Kidney tubule cell (primary cell): ENCODE measurements around the gene MSH3.
"Not testable (repeated sequence)": the region's sequence is repeated elsewhere in the genome, so short reads cannot be mapped to it uniquely, and the experiment has no call there.

ENCODE experiments used
- DNase-seq: peaks from one replicate; pipeline ENCODE4 v3.0.0-alpha.2; 2018; ENCODE audit warnings: low spot score

MSH3 gene

DNA sequence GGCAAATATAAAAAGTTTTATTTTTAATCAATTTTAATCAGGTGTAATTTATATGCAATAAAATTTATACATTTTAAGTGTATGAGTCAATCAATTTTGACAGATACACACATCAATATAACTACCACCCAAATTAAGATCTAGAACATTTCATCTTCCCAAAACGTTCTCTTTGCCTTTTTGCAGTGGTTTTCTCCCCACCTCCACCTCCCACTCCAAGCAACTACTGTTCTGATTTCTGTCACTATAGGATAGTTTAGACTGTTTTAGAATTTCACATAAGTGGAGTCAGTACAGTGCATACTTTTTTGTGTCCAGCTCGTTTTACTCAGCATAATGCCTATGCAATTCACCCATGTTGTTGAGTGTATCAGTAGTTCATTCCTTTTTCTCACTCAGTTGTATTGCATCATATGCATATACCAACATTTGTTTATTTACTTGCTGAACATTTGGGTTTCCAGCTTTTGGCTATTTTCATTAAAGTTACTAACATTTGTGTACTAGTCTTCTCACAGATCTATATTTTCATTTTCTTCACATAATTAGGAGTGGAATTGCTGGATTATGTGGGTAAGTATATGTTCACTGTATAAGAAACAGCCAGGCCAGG, 52.5 kb downstream of the MSH3 start:
- no peak for DNase-seq

DNA sequence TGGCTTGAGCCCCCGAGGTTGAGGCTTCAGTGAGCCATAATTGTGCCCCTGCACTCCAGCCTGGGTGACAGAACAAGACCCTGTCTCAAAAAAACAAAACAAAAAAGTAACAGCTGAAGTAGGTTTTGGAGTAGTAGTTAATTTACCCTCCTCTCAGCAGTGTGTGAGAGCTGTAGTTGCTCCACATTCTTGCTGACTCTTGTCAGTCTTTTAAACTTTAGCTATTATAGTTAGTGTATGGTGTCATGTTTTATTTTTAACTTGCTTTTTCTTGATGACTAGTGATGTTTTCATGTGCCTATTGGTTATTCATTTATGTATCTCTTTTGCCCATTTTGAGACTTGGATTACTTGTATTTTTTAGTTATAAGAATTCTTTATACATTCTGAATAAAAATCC, 53.2 kb downstream of the MSH3 start:
- peak; percentile 73 for DNase-seq

DNA sequence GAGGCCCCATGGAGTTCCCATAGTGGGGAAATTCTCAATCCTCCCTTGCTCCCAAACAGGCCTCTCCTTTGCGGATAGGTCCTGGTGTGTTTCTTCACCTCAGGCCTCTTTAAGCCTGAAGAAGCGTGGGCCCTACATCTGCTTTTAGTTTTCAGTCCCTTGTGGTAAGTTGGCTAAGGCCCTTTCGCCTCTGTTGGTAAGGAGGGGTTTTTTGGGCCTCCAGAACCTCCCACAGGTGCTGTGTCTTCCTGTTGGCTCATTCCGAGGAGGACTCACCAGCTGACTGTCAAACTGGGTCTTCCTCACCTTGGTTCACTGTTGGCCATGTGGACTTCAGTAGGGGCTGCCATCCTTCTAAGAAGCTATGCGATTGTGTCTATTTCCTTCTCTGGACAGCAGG, 56.8 kb downstream of the MSH3 start:
- no peak for DNase-seq

DNA sequence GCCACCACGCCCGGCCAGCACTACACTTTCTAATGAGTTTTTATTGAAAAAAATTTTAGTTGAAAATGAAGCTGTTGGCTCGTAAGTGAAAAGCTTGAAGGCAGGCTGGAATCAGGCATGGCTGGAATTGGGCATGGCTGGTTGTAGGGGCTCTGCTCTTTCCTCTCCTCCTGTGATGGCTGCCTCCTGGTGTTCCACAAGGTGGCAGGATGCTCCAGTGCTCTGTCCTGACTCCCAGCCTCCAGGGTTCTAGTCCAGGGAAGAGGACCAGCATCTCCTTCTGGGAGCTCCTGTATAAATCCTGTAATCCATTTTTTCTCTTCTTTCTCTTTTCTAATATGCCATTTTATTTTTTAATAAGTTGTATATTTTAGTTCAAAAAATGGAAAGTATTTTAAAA, 57.5 kb downstream of the MSH3 start:
- peak; percentile 44 for DNase-seq

DNA sequence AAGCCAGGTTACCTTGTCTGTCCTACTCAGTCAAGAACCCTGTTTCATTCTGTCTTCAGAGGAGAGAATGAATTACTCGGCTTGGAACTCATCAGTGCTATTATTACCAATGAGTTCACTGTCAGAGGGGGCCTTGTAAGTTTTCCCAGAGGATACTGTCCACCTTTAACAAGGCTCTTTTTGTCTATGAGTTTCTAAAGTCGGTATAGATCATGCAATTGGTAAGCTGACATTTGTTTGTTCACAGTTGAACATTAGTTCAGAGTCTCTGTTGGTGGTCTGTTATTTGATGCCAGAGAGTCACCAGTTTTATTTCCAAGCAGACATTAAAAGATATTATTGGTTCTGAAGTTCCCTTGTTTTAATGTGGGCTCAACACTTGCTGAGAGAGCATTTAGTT, 58.5 kb downstream of the MSH3 start:
- DNase-seq, result no peak

DNA sequence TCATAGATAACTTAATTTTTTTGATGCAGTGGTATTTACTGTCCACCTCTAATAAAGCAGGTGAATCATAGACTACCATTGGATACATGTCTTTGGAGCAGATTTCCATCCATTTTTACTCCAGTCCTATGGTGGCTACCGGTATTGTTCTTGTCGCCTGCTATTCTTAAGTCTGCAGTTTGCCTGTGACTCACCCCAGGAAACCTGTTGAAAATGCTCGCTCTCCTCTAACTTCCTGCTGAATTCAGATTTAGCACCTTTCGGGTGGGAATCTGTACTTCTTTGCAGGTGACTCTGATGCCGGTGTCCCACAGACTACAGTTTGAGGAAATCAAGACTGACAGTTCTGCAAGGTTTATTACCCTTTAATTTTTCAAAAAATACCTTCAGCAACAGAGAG, 59.2 kb downstream of the MSH3 start:
- DNase-seq, result peak; percentile 32

DNA sequence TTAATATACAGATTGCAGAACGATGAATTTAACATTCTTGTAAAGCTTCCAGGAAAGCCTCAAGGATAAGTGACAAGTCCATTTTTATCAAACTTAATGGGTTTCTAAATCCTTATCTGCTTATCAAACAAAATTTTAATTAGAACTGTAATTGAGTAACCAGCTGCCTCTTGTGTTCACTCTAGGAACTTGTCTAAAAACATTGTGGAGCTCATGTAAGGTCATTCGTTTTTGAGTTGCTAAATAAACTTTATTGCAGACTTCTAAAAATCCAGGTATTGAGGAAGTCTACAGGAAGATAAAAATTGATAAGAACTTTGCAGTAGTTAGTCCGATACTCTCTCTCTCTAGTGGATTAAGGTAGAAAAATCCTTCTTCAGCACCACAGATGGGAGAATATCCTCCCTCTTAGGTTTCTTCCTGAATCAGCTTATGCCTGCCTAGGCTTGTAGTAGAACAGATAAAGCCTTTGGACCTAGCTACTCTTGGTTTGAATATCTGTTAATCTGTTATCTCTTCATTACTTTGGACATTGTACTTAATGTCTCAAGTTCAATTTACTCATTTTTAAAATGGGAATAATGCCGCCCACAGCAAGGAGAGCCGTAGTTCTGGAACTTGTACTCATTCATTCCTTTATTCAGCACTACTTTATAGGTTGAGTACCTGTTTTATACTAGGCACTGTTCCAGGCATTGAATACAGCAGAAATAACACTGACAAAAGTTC, 60.3 kb downstream of the MSH3 start:
- no peak for DNase-seq

DNA sequence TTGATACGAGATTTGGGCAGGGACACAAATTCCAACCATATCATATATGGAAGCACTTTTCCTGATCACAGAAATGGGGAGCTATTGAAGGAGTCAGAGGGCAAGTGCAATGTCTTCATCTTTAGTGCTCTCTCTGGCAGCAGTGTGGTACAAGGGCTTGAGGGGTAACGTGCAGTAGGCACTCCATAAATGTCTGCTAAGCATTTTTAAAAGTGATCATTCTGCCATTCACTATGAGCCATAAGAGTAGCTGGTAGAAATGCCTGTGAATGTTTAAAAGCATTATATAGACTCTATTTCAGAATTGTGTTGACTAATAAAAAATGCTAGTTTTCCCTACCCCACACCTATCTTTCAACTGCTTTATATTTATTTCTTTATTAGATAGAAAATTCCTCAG, 61.4 kb downstream of the MSH3 start:
- no peak for DNase-seq

DNA sequence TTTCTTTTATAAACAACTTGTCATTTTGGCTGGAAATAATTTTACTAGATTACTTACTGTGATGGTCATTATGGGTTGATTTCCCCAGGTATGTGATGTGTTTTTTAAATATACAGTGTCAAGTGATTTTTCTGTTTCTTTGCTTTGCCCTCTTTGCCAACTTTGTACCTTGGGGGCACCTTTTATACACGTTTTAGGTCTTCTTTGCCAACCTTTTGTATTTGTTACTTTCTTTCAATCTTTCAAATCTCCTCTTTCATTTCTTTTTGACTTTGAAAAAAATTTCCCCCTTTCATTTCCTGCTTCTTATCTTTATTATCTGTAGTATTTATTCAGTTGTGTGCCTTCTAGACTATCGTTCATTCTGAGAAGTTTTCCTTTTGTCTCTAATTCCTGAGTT, 65.7 kb downstream of the MSH3 start:
- DNase-seq, result no peak

DNA sequence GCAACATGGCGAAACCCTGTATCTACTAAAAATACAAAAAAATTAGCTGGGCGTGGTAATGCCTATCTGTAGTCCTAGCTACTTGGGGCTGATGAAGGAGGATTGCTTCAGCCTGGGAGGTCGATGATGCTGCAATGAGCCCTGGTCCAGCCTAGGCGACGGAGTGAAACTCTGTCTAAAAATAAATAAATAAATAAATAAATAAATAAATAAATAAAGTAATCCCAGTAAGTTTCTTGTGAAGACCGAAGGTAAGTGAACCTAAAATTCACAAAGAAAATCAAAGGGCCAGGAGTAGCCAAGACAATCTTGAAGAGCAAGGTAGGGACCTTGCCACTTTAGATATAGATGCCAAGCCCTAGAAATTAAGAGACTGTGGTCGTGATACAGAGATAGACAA, 68.5 kb downstream of the MSH3 start:
- DNase-seq, result no peak

DNA sequence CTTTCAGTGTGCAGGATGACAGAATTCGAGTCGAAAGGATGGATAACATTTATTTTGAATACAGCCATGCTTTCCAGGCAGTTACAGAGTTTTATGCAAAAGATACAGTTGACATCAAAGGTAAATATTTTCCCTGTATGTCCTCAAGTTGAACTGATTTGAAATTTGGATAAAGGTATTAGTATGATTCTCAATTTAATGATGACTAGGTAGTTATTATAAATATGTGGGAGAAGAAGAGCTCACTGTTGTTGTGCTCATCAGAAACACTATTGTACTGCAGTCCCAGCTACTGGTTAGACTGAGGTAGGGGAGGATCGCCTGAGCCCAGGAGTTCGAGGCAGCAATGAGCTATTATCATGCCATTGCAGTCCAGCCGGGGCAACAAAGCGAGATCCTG, 71.0 kb downstream of the MSH3 start:
- DNase-seq, result no peak

DNA sequence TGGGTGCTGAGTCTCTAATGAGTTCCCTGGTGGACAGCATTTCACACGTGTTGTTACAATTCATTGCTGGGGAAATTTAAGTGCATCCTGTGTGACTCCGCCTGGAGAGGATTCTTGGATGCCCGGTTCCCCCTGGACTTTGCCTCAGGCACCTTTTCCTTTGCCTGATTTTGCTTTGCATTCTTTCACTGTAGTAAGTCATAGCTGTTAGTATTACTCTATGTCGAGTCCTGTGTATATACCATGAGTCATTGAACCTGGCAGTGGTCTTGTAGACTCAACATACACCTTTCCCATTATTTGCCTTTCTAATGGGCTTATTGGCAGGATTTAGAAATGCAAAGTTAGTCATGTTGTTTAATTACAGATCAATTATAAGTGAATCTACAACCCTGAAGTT, 82.3 kb downstream of the MSH3 start:
- DNase-seq, result peak; percentile 53

DNA sequence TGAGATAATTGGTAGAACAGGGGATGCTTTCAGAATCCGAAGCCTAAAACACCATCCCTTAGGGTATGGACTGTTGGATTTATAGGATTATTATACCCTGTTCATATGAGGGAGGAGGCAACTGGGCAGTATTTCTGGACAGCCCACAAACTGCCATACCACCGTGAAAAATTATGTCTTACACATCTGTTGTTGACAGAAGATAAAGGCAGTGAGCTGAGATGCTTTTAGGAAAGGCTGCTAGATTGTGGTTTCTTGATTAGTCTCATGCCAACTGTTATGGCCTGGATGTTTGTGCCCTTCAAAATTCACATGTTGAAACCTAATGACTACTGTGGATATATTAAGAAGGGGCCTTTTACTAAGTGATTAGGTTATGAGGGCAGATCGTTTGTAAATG, 84.0 kb downstream of the MSH3 start:
- no peak for DNase-seq

DNA sequence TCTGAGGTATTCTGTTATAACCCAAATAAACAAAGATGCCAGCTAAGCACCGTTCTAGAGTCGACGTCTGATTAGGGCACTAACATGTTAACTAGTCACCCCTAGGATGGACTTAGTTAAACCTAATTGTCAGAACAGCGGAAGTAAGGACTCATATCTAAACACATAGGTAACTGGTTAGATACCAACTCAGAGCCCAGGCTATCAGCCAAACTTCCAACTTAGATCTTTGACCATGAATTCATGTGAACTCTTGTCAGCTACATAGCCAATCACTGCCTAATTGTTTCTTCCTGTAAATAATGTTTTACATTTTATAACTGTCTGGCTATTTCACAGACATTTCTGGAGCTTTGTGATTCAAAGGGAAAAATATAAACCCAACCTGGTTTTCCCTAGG, 84.6 kb downstream of the MSH3 start:
- no peak for DNase-seq

DNA sequence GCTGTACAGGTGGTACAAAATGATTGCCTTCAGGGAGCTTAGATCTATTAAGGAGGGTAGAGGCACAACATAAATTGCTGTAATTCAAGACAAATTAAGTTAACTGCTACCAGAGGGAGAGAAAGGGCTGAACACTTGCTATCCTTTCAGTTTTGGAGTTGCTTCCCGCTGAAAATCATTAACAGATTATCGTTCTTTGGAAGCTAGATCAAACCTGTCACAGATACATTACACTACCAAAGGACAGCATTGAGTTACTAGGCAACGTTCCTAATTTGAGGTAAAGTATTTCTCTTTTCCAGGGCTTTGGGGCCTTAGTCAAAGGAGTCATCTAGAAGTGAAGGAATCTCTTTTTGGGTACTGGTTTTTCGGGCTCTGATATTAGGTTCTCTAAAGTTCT, 85.0 kb downstream of the MSH3 start:
- peak; percentile 8 for DNase-seq

DNA sequence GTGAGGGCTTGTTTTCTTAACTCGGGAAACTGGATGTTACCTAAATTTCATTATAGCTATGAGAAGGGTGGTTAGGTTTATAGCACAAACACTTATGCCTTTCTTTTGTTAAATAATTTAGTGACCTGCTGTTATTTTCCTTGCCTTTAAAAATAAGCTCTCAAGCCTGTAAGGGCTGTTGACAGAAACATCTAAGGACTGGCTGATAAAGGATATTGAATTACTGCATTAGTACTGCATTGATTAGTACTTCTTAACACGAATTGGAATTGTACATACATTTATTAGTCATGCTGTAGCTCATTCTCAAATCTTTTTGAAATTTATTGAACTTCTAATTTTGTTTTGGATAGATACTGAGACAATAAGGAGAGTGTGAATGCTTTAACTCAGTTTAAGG, 85.4 kb downstream of the MSH3 start:
- DNase-seq, result no peak

DNA sequence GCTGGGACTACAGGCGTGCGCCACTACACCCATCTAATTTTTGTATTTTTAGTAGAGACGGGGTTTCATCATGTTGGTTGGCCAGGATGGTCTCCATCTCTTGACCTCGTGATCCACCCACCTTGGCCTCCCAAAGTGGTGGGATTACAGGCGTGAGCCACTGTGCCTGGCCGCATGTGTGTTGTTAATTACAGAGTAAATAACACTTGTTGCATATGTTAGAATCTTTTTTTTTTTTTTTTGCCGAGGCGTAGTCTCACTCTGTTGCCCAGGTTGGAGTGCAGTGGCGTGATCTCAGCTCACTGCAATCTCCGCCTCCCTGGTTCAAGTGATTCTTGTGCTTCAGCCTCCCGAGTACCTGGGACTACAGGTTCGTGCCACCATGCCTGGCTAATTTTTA, 86.0 kb downstream of the MSH3 start:
- DNase-seq, result not testable (repeated sequence)

DNA sequence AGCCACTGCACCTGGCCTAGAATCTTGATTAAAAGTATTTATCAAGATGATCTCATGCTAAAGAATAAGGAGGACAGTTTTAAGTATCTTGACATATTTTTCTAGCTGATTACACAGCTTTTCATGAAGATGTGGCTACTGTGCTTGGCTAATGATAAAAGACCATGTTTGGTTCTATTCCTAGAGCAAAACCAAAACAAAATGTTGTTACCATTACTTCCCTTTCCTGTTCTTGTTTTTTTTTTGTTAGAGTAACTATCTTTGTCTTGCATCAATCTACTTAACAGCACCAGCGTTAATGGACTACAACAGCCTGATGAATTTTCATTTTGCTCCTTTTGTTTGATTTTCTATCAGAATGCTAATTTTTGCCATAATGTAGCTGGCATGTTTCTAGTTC, 86.5 kb downstream of the MSH3 start:
- DNase-seq, result no peak

DNA sequence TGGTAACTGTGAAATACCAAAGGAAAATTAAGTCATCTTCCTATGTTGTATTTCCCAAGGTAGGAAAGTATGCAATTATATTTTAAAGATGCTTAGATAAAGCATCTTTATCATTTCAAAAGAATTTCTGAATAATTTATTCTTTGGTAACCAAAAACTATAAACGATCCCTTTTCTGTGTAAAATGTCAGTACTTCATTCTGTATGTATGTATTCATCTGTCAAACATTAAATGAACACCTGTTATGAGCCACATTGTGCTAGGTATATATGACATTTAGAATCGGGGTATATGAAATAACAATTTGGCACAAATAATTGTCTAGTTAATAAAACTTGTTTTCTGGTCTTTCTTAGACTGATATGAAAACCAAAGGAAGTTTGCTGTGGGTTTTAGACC, 89.7 kb downstream of the MSH3 start:
- no peak for DNase-seq

DNA sequence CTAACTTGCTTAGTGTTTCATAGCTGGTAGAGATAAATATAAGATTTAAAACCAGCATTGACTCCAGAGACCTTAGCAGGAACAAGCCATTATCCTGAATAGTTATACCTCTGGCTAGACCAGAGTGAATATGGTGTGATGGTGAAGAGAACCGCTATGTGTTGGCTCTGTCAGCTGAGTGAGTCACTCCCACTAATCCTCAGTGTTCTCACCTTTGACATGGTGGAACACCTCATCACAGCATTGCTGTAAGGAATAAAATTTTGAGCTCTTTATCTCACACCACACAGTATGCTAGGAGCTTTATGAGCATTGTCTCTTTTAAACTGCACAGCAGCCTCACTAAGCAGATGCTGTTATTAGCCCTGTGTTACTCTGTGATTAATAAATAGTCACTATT, 91.0 kb downstream of the MSH3 start:
- peak; percentile 68 for DNase-seq

DNA sequence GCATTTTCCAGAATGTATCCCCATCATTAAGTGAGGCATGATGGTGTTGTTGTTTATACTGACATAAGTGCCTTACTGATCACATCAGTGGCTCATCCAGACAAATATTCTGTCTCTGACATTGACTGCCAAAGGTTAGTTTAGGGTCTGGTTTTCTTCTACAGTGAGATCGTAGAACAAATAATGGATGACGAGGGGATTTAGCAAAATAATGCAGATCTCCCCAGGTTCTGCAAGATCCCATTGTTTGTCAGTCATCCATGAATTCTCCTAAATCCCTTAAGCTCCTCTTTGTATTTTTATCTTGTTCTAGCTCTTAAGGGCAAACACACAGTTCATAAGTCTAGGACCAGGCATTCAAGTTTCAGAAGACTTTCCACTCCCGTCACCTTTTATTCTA, 93.5 kb downstream of the MSH3 start:
- DNase-seq, result no peak

DNA sequence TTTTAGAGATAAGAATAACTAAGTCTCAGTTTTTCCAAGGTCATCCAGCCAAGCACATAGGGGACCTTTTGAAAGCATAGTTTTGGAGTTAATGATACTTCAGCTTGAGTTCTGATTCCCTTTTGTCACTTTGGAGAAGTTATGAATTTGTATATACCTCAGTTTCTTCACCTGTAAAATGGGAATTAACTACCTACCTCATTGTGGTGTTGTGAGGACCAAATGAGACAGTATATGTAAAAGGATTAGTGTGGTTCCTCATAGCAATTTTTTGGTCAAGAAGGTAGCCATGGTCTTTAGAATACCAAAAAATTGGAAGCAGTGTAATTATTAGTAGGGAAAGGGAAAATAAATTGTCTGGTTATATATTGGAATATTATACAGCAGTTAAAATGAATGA, 98.0 kb downstream of the MSH3 start:
- no peak for DNase-seq

DNA sequence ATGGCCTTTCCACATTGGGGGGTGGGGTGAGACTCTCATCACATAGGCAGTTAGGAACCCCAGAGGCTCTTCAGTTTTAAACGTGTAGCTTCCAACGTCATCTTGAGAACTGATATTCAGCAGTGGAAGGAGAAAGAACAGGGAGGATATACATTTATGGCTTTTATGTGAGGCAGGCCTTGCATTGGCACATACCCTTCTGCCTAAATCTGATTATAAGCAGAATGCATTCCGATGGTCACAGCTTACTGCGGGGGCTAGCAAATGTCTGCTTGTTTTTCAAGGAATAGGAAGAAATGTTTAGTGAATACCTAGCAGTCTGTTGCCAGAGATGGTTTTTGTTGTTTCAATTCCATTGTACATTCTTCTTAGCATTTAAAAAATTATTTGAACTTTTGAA, 99.3 kb downstream of the MSH3 start:
- DNase-seq, result no peak

DNA sequence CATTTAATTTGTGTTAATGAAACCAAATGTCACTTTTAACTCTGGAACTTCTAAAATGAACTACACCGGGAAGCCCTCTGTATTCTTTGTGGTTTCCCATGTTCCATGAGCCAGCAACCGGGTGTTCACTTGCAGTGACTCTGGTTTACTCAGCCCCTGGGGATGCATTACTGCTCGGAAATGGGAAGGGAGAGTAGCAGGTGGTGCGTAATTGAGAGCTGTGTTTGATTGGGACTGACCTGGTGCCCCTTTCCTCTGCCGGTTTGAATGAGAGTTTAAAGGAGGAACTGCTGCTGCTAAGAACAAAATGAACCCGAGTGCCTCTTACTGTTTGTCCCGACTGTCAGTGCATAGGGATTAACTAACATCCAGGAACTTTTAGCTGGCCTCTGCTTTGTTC, 100.4 kb downstream of the MSH3 start:
- DNase-seq, result no peak
